WI38 (cell line): ENCODE results near the gene UBAP2.

Experiments
- H3K4me3 ChIP-seq: 2 replicates; pipeline ENCODE4 v1.5.1; 2011; ENCODE audit warnings: low read depth, mild to moderate bottlenecking, control low read depth, low read length
- CTCF ChIP-seq: IDR thresholded peaks from 2 replicates; pipeline ENCODE4 v1.5.1; 2012; ENCODE audit warnings: low read depth, mild to moderate bottlenecking, control low read depth, low read length

Gene UBAP2

GRCh38 chr9:33919276-33919897 is 129.3 kb downstream of the UBAP2 start:
- H3K4me3 ChIP-seq, result no peak overlapping the region
- no peak for TF ChIP-seq CTCF

- no peak overlapping the region for H3K4me3 ChIP-seq
- no peak for TF ChIP-seq CTCF
Measured at GRCh38 chr9:33917036-33917435, 131.7 kb downstream of the UBAP2 start.

- no peak overlapping the region for H3K4me3 ChIP-seq
- TF ChIP-seq CTCF, result no peak
Measured at GRCh38 chr9:33914887-33915628, 133.6 kb downstream of the UBAP2 start.

- no peak for TF ChIP-seq CTCF
- H3K4me3 ChIP-seq, result no peak overlapping the region
Measured at GRCh38 chr9:33913541-33913940, 135.1 kb downstream of the UBAP2 start.

GRCh38 chr9:33908749-33909148 is 139.9 kb downstream of the UBAP2 start:
- no peak overlapping the region for H3K4me3 ChIP-seq
- no peak for TF ChIP-seq CTCF

GRCh38 chr9:33908114-33908513 is 140.6 kb downstream of the UBAP2 start:
- H3K4me3 ChIP-seq, result no peak overlapping the region
- no peak for TF ChIP-seq CTCF

GRCh38 chr9:33907347-33907746 is 141.3 kb downstream of the UBAP2 start:
- no peak overlapping the region for H3K4me3 ChIP-seq
- no peak for TF ChIP-seq CTCF
